ENCODE measurements around the gene VAT1L.
"Not testable (repeated sequence)": the region's sequence is repeated elsewhere in the genome, so short reads cannot be mapped to it uniquely, and the experiment has no call there.

The VAT1L gene

GRCh38 chr16:77913738-77914253 is 125.4 kb downstream of the VAT1L start:
- DNase-seq = no peak

- no peak for DNase-seq
Observed at GRCh38 chr16:77916111-77916510, 127.7 kb downstream of the VAT1L start.

- no peak for DNase-seq
Observed at GRCh38 chr16:77917971-77918370, 129.6 kb downstream of the VAT1L start.

GRCh38 chr16:77918809-77919707 is 130.7 kb downstream of the VAT1L start:
- DNase-seq = no peak

GRCh38 chr16:77919761-77920415 is 131.5 kb downstream of the VAT1L start:
- no peak for DNase-seq

GRCh38 chr16:77920984-77921383 is 132.6 kb downstream of the VAT1L start:
- no peak for DNase-seq

- no peak for DNase-seq
Observed at GRCh38 chr16:77922228-77922754, 133.9 kb downstream of the VAT1L start.

- no peak for DNase-seq
Observed at GRCh38 chr16:77925531-77925930, 137.2 kb downstream of the VAT1L start.

- no peak for DNase-seq
Observed at GRCh38 chr16:77928096-77928495, 139.7 kb downstream of the VAT1L start.

GRCh38 chr16:77929004-77929403 is 140.6 kb downstream of the VAT1L start:
- DNase-seq = no peak

- DNase-seq = no peak
Observed at GRCh38 chr16:77931058-77931457, 142.7 kb downstream of the VAT1L start.

GRCh38 chr16:77937473-77938149 is 149.2 kb downstream of the VAT1L start:
- no peak for DNase-seq

GRCh38 chr16:77938913-77939312 is 150.5 kb downstream of the VAT1L start:
- DNase-seq = no peak

- DNase-seq = no peak
Observed at GRCh38 chr16:77939968-77940367, 151.6 kb downstream of the VAT1L start.

GRCh38 chr16:77943801-77944200 is 155.4 kb downstream of the VAT1L start:
- DNase-seq = no peak

GRCh38 chr16:77944631-77945030 is 156.3 kb downstream of the VAT1L start:
- DNase-seq = no peak

- no peak for DNase-seq
Observed at GRCh38 chr16:77945126-77945525, 156.8 kb downstream of the VAT1L start.

- no peak for DNase-seq
Observed at GRCh38 chr16:77946823-77947222, 158.5 kb downstream of the VAT1L start.

- DNase-seq = not testable (repeated sequence)
Observed at GRCh38 chr16:77947590-77947989, 159.2 kb downstream of the VAT1L start.

GRCh38 chr16:77948835-77949234 is 160.5 kb downstream of the VAT1L start:
- no peak for DNase-seq

GRCh38 chr16:77949445-77949844 is 161.1 kb downstream of the VAT1L start:
- no peak for DNase-seq

- DNase-seq = no peak
Observed at GRCh38 chr16:77951788-77952187, 163.4 kb downstream of the VAT1L start.

GRCh38 chr16:77955127-77955526 is 166.8 kb downstream of the VAT1L start:
- DNase-seq = no peak
